H1 (cell line): ENCODE data around the gene ZNF229. TPM values are rescaled to one million over a fixed set of nuclear protein-coding genes. Genes with fewer than 3 reads are reported as not detected.

ENCODE experiments used
- ATF2 ChIP-seq: IDR thresholded peaks from 2 replicates; pipeline ENCODE4 v1.6.1; 2012; ENCODE audit warnings: low read length, inconsistent platforms
- BACH1 ChIP-seq: IDR thresholded peaks from 2 replicates; pipeline ENCODE4 v1.6.1; 2012; ENCODE audit warnings: low read length, improper control_type of control experiment
- BRCA1 ChIP-seq: IDR thresholded peaks from 2 replicates; pipeline ENCODE4 v1.6.1; 2012; ENCODE audit warnings: low read depth, low read length, improper control_type of control experiment
- CBX8 ChIP-seq: fragments of 300-800, 300-1000 bp; sonication (generic); IDR thresholded peaks from 2 replicates; pipeline ENCODE4 v1.7.1; 2016; ENCODE audit warnings: low read depth, low read length, borderline replicate concordance
- CHD1 ChIP-seq: IDR thresholded peaks from 2 replicates; pipeline ENCODE4 v1.6.1; 2012; ENCODE audit warnings: low read depth, low read length, improper control_type of control experiment
- CREB1 ChIP-seq: IDR thresholded peaks from 2 replicates; pipeline ENCODE4 v1.6.1; 2012; ENCODE audit warnings: inconsistent platforms
- CTCF ChIP-seq, 3 experiments: IDR thresholded peaks; 1 replicate in 2 of 3; 2 replicates in 1 of 3; pipeline versions ENCODE4 v1.5.1 to v1.6.1; 2011; ENCODE audit warnings: low read length in 3 of 3, mild to moderate bottlenecking in 3 of 3, inconsistent platforms in 2 of 3, low read depth in 1 of 3, moderate library complexity in 1 of 3; ENCODE audit not compliant: insufficient read depth in 1 of 3; ENCODE audit errors: control extremely low read depth in 1 of 3
- E2F6 ChIP-seq: IDR thresholded peaks from 2 replicates; pipeline ENCODE4 v1.6.1; 2012; ENCODE audit warnings: inconsistent platforms
- EZH2 ChIP-seq: fragments of 200-600 bp; sonication (generic); IDR thresholded peaks from 2 replicates; pipeline ENCODE4 v1.7.1; 2012; ENCODE audit warnings: low read depth, mild to moderate bottlenecking, moderate library complexity, low read length, inconsistent platforms; ENCODE audit not compliant: severe bottlenecking
- HDAC6 ChIP-seq: IDR thresholded peaks from one replicate; pipeline ENCODE4 v1.7.1; 2012; ENCODE audit warnings: low read depth, mild to moderate bottlenecking, inconsistent platforms, low read length, moderate library complexity
- JUND ChIP-seq: IDR thresholded peaks from 2 replicates; pipeline ENCODE4 v1.6.1; 2011; ENCODE audit warnings: mild to moderate bottlenecking, improper control_type of control experiment, low read length
- KDM1A ChIP-seq: fragments of 200-600, 300-600 bp; sonication (generic); IDR thresholded peaks from 2 replicates; pipeline ENCODE4 v1.7.1; 2016; ENCODE audit warnings: mild to moderate bottlenecking, low read length, borderline replicate concordance
- MAFK ChIP-seq: IDR thresholded peaks from 2 replicates; pipeline ENCODE4 v1.6.1; 2012; ENCODE audit warnings: low read depth, mild to moderate bottlenecking, improper control_type of control experiment, low read length
- NRF1 ChIP-seq: IDR thresholded peaks from 2 replicates; pipeline ENCODE4 v1.6.1; 2011; ENCODE audit warnings: mild to moderate bottlenecking, low read depth, low read length, improper control_type of control experiment
- RNF2 ChIP-seq: fragments of 200-900, 300-1000 bp; sonication (generic); IDR thresholded peaks from 2 replicates; pipeline ENCODE4 v1.7.1; 2016; ENCODE audit warnings: borderline replicate concordance, low read depth, mild to moderate bottlenecking, antibody characterized with exemption, low read length; ENCODE audit not compliant: poor library complexity, severe bottlenecking; ENCODE audit errors: missing control alignments
- RXRA ChIP-seq: IDR thresholded peaks from 2 replicates; pipeline ENCODE4 v1.6.1; 2011; ENCODE audit warnings: low read depth, mild to moderate bottlenecking, low read length, moderate library complexity; ENCODE audit not compliant: insufficient read depth
- SIN3A ChIP-seq, 2 experiments: IDR thresholded peaks in 1 of 2; conservative IDR thresholded peaks in 1 of 2; 2 replicates each; pipeline ENCODE4 v1.6.1; 2011 to 2012; ENCODE audit warnings: low read length in 2 of 2, improper control_type of control experiment in 1 of 2, low read depth in 1 of 2, mild to moderate bottlenecking in 1 of 2
- SP4 ChIP-seq: IDR thresholded peaks from 2 replicates; pipeline ENCODE4 v1.6.1; 2012; ENCODE audit warnings: low read length, inconsistent platforms
- TCF12 ChIP-seq: IDR thresholded peaks from 2 replicates; pipeline ENCODE4 v1.6.1; 2011; ENCODE audit warnings: low read depth, mild to moderate bottlenecking, low read length
- TEAD4 ChIP-seq: IDR thresholded peaks from 2 replicates; pipeline ENCODE4 v1.6.1; 2012; ENCODE audit warnings: low read depth, low read length, inconsistent platforms, mixed read lengths
- polyA plus RNA-seq, 7 experiments: library from polyadenylated mRNA; depleted of rRNA in 3 of 7; stranded (reverse) in 5 of 7; unstranded in 2 of 7; fragments of >200 nt in 5 of 7; fragments of 200-250 nt in 2 of 7; gene quantifications; 1 replicate in 5 of 7; 2 replicates in 1 of 7; 4 replicates in 1 of 7; pipeline versions ENCODE4 v1.2.1 to v1.2.3, GENCODE V29; 2011 to 2013; ENCODE audit warnings: missing spikeins in 2 of 7, mixed read lengths in 2 of 7
- total RNA-seq: library from RNA; stranded (reverse); fragmentation: NEBNext Ultra II Directional; extraction: Animal tissue kit (Norgen Biotek cat#: 25700); gene quantifications from 2 replicates; pipeline ENCODE4 v1.2.1, GENCODE V29; 2021

The ZNF229 gene
- total and polyA plus RNA-seq, 2 of the 8 experiments (the other 6 are each of a cell fraction or from before 2014, with no cell fraction given): 0.74 to 3.9 TPM

- TF ChIP-seq ATF2 (no peak), CTCF (IDR thresholded peaks at IDR 0.05; ENCODE audit: control extremely low read depth in 1 of 3, insufficient read depth in 1 of 3, low read depth in 1 of 3, low read length in 3 of 3) (no peak), SIN3A (conservative IDR thresholded peaks at IDR 0.05 in 1 of 2, IDR thresholded peaks at IDR 0.05 in 1 of 2; ENCODE audit: low read depth in 1 of 2, low read length in 2 of 2) (peak; percentile 66 to 69; a peak in 1 of 4 replicates), MAFK (no peak), JUND (no peak), BACH1 (no peak), CHD1 (no peak), TEAD4 (no peak), TCF12 (no peak), CBX8 (no peak), HDAC6 (no peak), E2F6 (peak; percentile 71), EZH2 (no peak), SP4 (no peak), RXRA (no peak), KDM1A (no peak), RNF2 (no peak), BRCA1 (no peak), NRF1 (no peak), CREB1 (peak; percentile 93)
Observed at GRCh38 chr19:44447916-44448674, at the start of gene ZNF229 (continued).
